Measurements from ENCODE around the gene FHIT.

DNA sequence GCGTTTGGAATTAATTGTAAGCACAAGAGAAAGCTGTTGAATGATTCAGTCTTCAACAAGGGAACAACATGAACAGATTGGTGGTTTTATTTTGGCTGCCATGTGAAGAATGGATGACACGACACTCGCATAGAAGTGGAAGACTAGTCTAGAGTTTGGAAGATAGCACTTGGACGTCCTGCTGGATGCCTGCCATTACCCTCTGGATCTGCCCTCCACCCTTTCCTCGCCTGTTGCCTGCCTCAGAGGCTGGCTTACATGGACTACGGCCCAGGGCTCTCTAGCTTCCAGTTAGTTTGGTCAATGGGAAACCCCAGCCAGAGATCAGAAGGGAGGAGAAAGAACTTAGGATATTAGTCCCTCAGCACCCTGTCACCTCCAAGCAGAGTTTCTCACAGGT is 493.5 kb downstream of the FHIT start:
- TF ChIP-seq POLR2AphosphoS5 (IDR thresholded peaks at IDR 0.05): no peak
- no peak for TF ChIP-seq POLR2A (IDR thresholded peaks at IDR 0.05)
- TF ChIP-seq, protein P1, sequence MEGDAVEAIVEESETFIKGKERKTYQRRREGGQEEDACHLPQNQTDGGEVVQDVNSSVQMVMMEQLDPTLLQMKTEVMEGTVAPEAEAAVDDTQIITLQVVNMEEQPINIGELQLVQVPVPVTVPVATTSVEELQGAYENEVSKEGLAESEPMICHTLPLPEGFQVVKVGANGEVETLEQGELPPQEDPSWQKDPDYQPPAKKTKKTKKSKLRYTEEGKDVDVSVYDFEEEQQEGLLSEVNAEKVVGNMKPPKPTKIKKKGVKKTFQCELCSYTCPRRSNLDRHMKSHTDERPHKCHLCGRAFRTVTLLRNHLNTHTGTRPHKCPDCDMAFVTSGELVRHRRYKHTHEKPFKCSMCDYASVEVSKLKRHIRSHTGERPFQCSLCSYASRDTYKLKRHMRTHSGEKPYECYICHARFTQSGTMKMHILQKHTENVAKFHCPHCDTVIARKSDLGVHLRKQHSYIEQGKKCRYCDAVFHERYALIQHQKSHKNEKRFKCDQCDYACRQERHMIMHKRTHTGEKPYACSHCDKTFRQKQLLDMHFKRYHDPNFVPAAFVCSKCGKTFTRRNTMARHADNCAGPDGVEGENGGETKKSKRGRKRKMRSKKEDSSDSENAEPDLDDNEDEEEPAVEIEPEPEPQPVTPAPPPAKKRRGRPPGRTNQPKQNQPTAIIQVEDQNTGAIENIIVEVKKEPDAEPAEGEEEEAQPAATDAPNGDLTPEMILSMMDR (IDR thresholded peaks at IDR 0.05): no peak
- no peak for TF ChIP-seq EP300 (IDR thresholded peaks at IDR 0.05)
